ENCODE results near the gene LTBP4.

GRCh38 chr19:40586611-40587010, 14.6 kb upstream of the LTBP4 start:
- no peak for TF ChIP-seq TAF1 (IDR thresholded peaks at IDR 0.05; ENCODE audit: borderline replicate concordance, insufficient read depth, low read length)
- TF ChIP-seq REST (IDR thresholded peaks at IDR 0.05; ENCODE audit: insufficient read depth in 1 of 2, low read depth in 2 of 2, low read length in 2 of 2): no peak
